H1 (cell line): ENCODE measurements around the gene ROBO2.

ENCODE experiments used
- RAD21 ChIP-seq, 2 experiments: IDR thresholded peaks in 1 of 2; conservative IDR thresholded peaks in 1 of 2; 2 replicates each; pipeline ENCODE4 v1.6.1; 2011; ENCODE audit warnings: low read depth in 2 of 2, low read length in 2 of 2, improper control_type of control experiment in 1 of 2, inconsistent platforms in 1 of 2, mild to moderate bottlenecking in 1 of 2, moderate library complexity in 1 of 2
- TAF7 ChIP-seq: optimal IDR thresholded peaks from 2 replicates; pipeline ENCODE3; 2011; ENCODE audit warnings: low read depth, mild to moderate bottlenecking, inconsistent platforms, low read length, moderate library complexity, borderline replicate concordance

- TF ChIP-seq RAD21 (IDR thresholded peaks at IDR 0.05 in 1 of 2, conservative IDR thresholded peaks at IDR 0.05 in 1 of 2; ENCODE audit: low read depth in 2 of 2, low read length in 2 of 2) (no peak), TAF7 (no peak)
These were observed 227.7 kb downstream of the ROBO2 start for GRCh38 chr3:77267589-77267988.
